PFSK-1 (cell line): Measurements from ENCODE around the gene KCNQ1.

Experiments used
- POLR2AphosphoS5 ChIP-seq: IDR thresholded peaks from 2 replicates; pipeline ENCODE4 v1.6.1; 2012; ENCODE audit warnings: low read depth, mild to moderate bottlenecking, control low read depth, low read length, moderate library complexity
- REST ChIP-seq, 2 experiments: IDR thresholded peaks; 2 replicates each; pipeline versions ENCODE4 v1.6.1 to v1.8.0; 2011 to 2012; ENCODE audit warnings: low read depth in 2 of 2, low read length in 2 of 2, control low read depth in 1 of 2, inconsistent platforms in 1 of 2, mild to moderate bottlenecking in 1 of 2, moderate library complexity in 1 of 2; ENCODE audit not compliant: insufficient read depth in 1 of 2
- SIN3A ChIP-seq: IDR thresholded peaks from 2 replicates; pipeline ENCODE4 v1.6.1; 2012; ENCODE audit warnings: mild to moderate bottlenecking, low read length, moderate library complexity, borderline replicate concordance; ENCODE audit not compliant: insufficient read depth
- TAF1 ChIP-seq: IDR thresholded peaks from 2 replicates; pipeline ENCODE4 v1.6.1; 2012; ENCODE audit warnings: low read length, control low read depth, borderline replicate concordance; ENCODE audit not compliant: insufficient read depth

GRCh38 chr11:2537896-2538724 lies 93.3 kb downstream of the KCNQ1 start:
- no peak for TF ChIP-seq TAF1
- no peak for TF ChIP-seq POLR2AphosphoS5
- TF ChIP-seq SIN3A = no peak
- no peak for TF ChIP-seq REST (IDR thresholded peaks at IDR 0.05; ENCODE audit: insufficient read depth in 1 of 2, low read depth in 2 of 2, low read length in 2 of 2)
